BJ (cell line): ENCODE data around the gene CLSTN2. TPM values are rescaled to one million over a fixed set of nuclear protein-coding genes. Genes with fewer than 3 reads are reported as not detected.

ENCODE experiments used
- CTCF ChIA-PET: fragments of 350-600 bp; formaldehyde crosslinking; extraction: SDS; loops from one replicate; lab custom pipeline; 2021; ENCODE audit warnings: antibody characterized with exemption, inconsistent platforms; lab: Yijun Ruan, JAX
- POLR2A ChIA-PET: fragments of 300-600 bp; sonication (Branson Sonifier 250); formaldehyde crosslinking; extraction: SDS; loops from one replicate; lab custom pipeline; 2021; ENCODE audit warnings: antibody characterized with exemption; lab: Charles Lee
- DNase-seq: peaks from one replicate; pipeline ENCODE4 v3.0.0-alpha.2; 2011; ENCODE audit warnings: low read depth
- H3K27me3 ChIP-seq: 2 replicates; pipeline ENCODE4 v1.6.0; 2011; ENCODE audit warnings: low read length; ENCODE audit not compliant: control insufficient read depth, insufficient read depth
- H3K36me3 ChIP-seq: 2 replicates; pipeline ENCODE4 v1.5.1; 2011; ENCODE audit warnings: low read length; ENCODE audit not compliant: control insufficient read depth, insufficient read depth
- H3K4me3 ChIP-seq: 2 replicates; pipeline ENCODE4 v1.5.1; 2011; ENCODE audit warnings: low read depth, mild to moderate bottlenecking, control low read depth, low read length
- polyA minus RNA-seq: library from RNA; depleted of rRNA, polyadenylated mRNA; stranded (reverse); fragments of >200 nt; gene quantifications from 2 replicates; pipeline ENCODE4 v1.2.3, GENCODE V29; 2011; rRNA and poly(A)+ RNA removed
- polyA plus RNA-seq: library from polyadenylated mRNA; depleted of rRNA; stranded (reverse); fragments of >200 nt; gene quantifications from 2 replicates; pipeline ENCODE4 v1.2.3, GENCODE V29; 2011; rRNA removed
- TF ChIP-seq, protein P1 (sequence below): IDR thresholded peaks from 2 replicates; pipeline ENCODE4 v1.5.1; 2011; ENCODE audit warnings: low read depth, mild to moderate bottlenecking, control low read depth, inconsistent platforms, low read length, moderate library complexity; ENCODE audit not compliant: insufficient read depth

The CLSTN2 gene
- polyA plus RNA-seq (1.4 and 1.8 TPM in 2 replicates), polyA minus RNA-seq (1.1 and 1.6 TPM in 2 replicates)

DNA sequence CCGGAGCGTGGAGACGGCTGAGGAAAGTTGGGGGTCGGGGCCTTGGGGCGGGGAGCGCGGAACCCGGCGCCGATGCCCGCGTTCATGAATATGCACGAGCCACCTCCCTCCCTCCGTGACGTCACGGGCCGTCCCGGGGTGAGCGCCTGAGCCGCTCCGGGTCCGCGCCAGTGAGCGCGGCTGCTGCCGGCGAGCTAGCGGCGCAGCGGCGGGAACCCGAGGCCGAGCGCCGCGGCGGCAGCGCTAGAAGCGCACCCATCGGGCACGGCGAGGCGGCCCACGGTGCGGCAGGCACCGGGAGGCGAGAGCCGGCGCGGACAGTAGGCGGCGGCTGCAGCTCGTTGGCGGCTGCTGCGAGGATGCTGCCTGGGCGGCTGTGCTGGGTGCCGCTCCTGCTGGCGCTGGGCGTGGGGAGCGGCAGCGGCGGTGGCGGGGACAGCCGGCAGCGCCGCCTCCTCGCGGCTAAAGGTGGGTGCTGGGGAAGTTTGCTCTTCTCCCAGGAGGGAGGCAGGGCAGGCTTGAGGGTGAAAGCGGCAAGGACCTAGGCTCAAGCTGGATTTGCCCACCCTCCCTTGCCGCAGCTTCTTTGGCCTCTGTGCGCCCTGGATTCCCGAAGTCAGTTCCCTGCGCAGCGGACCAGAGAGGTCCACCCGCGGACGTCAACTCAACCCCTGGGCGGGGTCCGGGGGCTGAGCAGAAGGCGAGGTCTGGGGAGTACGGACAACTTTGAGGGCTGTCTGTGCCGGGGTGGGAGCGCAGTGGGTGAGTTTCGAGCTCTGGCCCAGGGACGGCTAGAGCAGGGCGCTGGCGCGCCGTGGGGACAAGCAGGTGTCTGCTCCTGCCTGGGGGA is at the start of gene CLSTN2:
Gene CLSTN2, plus strand, starts transcription at position 170 of the 850 bp plus-strand sequence.
- Histone ChIP-seq H3K27me3 (peaks cover 16% of the 10 kb centered on the region), H3K4me3 (peak within 1 kb of the TSS; percentile 10), H3K36me3 (no peaks in the 10 kb centered on the region)
- ChIA-PET CTCF (interaction anchor here (0.6 to 3.7 kb wide), 7 partner anchors 19 to 929 kb away, joined by 3 to 19 read pairs (median 3); no protein-coding TSS in a partner anchor), POLR2A (interaction anchor here (0.6 kb wide), 1 partner anchor 433 kb away, joined by 5 read pairs; no protein-coding TSS in a partner anchor)
- TF ChIP-seq, protein P1, sequence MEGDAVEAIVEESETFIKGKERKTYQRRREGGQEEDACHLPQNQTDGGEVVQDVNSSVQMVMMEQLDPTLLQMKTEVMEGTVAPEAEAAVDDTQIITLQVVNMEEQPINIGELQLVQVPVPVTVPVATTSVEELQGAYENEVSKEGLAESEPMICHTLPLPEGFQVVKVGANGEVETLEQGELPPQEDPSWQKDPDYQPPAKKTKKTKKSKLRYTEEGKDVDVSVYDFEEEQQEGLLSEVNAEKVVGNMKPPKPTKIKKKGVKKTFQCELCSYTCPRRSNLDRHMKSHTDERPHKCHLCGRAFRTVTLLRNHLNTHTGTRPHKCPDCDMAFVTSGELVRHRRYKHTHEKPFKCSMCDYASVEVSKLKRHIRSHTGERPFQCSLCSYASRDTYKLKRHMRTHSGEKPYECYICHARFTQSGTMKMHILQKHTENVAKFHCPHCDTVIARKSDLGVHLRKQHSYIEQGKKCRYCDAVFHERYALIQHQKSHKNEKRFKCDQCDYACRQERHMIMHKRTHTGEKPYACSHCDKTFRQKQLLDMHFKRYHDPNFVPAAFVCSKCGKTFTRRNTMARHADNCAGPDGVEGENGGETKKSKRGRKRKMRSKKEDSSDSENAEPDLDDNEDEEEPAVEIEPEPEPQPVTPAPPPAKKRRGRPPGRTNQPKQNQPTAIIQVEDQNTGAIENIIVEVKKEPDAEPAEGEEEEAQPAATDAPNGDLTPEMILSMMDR: no peak
- no peak for DNase-seq

DNA sequence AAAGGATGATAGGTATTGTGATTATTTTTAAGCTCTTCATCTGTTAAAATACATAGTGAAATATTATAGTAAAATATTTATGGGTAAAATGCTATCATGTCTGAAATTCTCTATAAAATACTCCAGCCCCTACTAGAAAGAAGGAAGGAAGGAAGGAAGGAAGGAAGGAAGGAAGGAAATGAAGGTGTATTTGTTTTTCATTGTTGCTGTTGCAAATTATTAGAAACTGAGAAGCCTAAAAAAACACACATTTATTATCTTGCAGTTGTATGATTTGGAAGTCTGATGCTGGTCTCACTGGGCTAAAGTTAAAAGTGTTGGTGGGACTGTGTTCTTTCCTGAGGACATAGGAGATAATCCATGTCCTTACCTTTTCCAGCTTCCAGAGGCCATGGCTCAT is 47.6 kb upstream of the CLSTN2 start:
- no peaks in the 10 kb centered on the region for H3K27me3 ChIP-seq
- ChIA-PET CTCF (interaction anchor here (0.9 kb wide), 1 partner anchor 50 kb away, joined by 3 read pairs; no protein-coding TSS in a partner anchor), POLR2A (no interaction called here)
- TF ChIP-seq, protein P1: no peak
- no peak for DNase-seq
- H3K4me3 ChIP-seq: no peak overlapping the region
- no peaks in the 10 kb centered on the region for H3K36me3 ChIP-seq

DNA sequence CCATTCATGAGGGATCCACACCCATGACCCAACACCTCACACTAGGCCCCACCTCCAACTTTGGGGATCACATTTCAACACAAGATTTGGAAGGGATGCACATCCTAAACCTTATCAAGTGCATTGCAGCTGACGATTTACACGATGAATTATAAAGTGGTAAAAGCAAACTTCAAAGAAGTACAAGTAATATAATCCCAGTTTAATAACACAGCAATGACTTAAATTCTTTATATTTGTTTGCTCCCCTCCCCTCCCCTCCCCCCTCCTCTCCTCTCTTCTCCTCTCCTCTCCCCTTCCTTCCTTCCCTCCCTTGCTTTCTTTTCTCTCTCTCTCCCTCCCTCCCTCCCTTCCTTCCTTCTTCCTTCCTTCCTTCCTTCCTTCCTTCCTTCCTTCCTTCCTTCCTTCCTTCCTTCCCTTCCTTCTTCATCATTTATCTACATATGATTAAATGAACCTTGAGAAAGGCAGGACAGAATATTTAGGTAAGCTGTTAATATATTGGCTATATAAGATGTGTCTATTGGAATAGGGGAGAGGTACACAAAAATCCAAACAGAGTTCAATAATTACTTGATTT is 46.3 kb upstream of the CLSTN2 start:
- TF ChIP-seq, protein P1: no peak
- CTCF ChIA-PET: no interaction called here
- Histone ChIP-seq H3K36me3 (no peaks in the 10 kb centered on the region), H3K4me3 (no peak overlapping the region), H3K27me3 (no peaks in the 10 kb centered on the region)
- no peak for DNase-seq
- POLR2A ChIA-PET: no interaction called here

DNA sequence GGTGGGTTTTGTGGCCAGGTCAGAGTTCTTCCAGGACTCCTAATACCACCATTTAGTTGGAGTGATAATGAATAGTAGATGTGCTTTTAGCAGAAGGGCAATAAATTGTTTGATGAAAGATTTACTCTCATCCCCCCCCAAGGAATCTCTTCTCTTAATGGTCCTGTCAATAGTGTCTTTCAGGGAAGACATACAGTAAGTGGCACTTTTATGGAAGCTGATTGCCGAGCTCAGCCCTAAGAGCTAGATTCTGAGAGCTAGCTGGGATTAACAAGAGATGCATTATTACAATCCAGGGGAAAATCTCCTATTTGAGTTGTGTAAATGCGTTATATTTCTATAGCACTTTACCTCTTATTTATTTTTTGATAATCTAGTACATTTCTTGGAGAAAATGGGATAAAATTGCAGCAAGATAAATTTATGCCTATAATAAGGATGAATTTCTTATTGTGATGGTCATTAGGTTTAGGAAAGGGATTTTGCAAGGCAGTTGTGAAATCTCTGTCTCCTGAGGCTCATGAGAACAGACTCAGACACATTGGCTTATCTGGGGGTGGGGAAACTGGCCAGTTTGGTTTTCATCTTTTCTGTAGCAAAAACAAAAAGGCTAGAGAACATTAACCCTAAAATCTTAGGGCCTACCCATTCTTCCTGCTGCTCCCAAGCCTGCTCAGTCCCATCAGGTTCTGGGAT is 41.6 kb upstream of the CLSTN2 start:
- no peaks in the 10 kb centered on the region for H3K27me3 ChIP-seq
- no peak overlapping the region for H3K4me3 ChIP-seq
- DNase-seq: no peak
- TF ChIP-seq, protein P1: no peak
- ChIA-PET CTCF (no interaction called here), POLR2A (no interaction called here)
- no peaks in the 10 kb centered on the region for H3K36me3 ChIP-seq
